Stimulated activated CD4-positive, alpha-beta T cell treated with anti-CD3 and anti-CD28 coated beads, Interleukin-2, amount 100 ng/mL, for 24 hours (primary cell): ENCODE results near the gene SPOPL.
"Not testable (repeated sequence)": the region's sequence is repeated elsewhere in the genome, so short reads cannot be mapped to it uniquely, and the experiment has no call there.

Experiments
- DNase-seq, 2 donors: peaks; one replicate each; pipeline ENCODE4 v3.0.0-alpha.2; 2020

Gene SPOPL

DNA sequence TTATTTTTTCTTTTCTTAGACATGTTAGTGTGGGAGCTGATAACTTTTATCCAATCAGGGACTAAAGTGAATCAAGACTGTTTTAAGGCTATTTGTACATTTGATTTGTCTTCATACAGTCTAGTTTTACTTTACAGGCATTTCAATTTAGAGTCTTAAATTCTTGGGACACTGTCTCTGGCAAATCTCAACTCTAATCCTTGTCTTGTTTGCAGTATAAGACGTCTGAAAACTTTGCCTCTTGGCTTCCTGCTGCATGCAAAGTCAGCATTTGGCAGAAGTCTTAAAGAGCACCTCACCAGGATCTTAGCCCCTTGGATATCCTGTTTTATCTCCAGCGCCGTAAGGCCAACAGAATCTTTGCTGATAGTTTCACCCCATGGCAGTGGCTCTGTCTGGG is 30.3 kb downstream of the SPOPL start:
- no peak for DNase-seq

DNA sequence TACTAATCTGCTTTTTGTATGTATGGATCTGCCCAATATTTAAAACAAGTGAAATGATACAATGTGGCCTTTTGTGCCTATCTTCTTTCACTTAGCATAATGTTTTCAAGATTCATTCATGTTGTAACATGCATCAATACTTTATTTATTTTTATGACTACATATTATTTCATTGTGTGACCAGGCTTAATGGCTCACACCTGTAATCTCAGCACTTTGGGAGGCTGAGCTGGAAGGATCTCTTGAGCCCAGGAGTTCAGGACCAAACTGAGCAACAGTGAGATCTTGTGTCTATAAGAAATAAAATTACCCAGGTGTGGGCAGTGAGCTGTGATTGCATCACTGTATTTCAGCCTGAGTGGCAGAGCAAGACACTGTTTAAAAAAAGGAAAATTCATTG is 33.2 kb downstream of the SPOPL start:
- no peak for DNase-seq

DNA sequence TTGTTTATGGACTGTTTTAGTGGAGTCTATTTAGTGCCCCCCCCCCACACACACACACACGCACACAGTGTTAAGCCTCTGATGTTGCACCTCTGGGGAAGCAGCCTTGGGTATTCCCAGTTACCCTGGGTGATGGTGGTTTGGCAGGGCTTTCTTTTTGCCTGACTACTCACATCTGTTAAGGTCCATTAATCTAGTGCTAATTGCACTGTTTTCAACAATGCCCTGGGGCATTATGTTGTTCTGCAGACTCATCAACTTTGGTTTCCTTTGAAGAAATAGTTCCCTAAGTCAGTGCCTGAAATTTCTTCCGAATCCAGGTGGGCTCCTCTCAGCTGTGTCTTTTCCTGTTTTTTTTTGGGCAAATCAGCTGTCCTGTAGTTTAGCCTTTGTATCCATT is 34.7 kb downstream of the SPOPL start:
- DNase-seq = no peak

DNA sequence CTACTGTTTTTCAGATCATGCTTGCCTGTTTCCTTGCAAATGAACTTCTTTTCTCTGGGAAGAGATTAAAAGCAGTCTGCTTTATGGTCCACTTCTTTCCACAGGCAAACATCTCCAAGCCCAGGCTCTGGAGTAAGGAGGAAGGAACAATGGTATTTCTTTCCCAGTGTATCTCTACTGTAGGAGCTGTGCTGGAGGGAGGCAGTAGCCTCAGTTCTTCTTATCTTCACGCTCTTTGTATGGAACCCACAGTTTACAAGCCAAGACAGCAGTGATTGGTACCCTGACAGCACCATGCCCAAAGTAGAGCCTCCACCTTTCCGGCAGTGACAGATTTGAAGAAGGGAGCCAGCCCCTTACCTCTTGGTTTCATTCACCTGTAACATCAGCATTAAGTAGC is 35.2 kb downstream of the SPOPL start:
- no peak for DNase-seq

DNA sequence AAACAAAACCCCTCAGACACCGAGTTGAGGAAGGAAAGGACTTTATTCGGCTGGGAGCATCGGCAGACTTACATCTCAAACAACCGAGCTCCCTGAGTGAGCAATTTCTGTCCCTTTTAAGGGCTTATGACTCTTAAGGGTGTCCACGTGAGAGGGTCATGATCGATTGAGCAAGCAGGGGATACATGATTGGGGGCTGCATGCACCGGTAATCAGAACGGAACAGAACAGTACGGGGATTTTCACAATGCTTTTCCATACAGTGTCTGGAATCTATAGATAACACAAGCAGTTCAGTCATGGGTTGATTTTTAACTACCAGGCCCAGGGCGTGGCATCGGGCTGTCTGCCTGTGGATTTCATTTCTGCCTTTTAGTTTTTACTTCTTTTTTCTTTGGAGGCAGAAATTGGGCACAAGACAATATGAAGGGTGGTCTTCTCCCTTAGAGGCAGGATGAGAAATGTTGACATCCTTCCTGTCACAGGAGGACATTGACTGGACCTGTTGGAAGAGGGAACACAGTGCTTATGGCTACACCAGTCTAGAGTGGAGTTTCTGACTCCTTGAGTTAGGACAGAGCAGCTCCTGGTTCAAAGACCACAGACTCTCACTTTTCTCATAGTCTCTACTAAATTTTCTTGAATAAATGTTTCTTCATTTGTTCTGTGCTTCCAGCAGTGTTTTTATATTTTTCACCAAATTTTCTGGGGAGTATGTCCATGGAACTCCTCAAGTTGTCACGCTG is 35.8 kb downstream of the SPOPL start:
- DNase-seq = no peak

DNA sequence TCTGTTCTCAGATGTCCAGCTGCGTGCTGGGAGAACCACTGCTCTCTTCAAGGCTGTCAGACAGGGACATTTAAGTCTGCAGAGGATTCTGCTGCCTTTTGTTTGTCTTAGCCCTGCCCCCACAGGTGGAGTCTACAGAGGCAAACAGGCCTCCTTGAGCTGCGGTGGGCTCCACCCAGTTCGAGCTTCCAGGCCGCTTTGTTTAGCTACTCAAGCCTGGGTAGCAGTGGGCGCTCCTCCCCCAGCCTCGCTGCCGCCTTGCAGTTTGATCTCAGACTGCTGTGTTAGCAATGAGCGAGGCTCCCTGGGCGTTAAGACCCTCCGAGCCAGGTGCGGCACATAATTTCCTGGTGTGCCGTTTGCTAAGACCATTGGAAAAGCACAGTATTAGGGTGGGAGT is 42.6 kb downstream of the SPOPL start:
- DNase-seq = not testable (repeated sequence)

DNA sequence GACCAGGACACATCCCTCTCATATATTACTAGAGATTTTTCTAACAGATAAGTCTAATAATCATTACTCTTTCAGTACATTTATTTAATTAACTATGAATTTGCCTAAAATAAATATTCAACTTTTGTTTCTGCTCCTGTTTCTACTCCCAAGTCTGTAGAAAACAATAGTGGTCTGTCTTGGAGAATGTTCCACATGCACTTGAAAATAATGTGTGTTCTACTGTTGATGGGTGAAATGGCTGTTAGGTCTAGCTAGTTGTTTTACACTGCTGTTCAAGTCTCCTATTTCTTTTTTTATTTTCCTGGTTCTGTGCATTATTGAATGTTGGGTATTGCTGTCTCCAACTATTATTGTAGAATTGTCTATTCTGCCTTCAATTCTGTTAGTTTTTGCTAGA is 47.2 kb downstream of the SPOPL start:
- DNase-seq = no peak

DNA sequence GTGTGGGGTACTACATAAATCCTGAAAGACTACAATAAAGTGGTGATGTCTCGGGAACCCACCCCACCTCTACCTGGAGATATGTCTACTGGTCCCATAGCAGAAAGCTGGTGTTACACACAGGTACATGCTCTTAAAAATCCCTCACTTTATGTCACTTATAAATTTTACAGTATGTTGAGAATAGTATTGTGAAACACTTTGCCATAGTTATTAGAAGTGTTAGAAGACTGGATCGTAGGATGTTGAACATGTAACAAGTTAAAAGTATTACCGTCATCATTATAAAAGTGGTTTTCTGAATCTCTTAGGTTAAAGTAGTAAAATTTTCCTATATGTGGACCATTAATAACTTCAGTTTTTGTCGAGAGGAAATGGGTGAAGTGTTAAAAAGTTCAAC is 48.6 kb downstream of the SPOPL start:
- no peak for DNase-seq

DNA sequence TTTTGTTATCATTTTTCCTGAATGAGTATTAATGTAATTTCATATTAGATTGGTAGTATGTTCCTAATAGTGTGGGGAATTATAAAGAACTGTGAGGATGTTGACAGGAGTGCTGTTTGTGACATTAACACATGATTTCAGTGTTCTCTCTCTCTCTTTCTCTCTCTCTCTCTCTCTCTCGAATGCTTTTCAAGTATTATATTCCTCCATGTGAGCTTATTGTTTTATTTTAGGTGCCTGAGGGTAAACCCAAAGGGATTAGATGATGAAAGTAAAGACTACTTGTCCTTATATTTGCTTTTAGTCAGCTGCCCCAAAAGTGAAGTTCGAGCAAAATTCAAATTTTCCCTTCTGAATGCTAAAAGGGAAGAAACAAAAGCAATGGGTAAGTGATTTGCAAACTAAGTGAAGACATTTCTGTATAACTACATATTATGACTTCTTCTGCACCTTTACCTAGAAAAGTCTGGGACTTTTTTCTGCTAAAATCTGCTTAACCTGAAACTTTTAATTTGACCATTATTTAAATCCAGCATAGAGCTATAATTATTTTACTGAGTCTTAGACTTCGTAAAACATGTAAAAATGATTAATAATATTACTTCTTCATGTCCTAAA is 49.2 kb downstream of the SPOPL start:
- no peak for DNase-seq

DNA sequence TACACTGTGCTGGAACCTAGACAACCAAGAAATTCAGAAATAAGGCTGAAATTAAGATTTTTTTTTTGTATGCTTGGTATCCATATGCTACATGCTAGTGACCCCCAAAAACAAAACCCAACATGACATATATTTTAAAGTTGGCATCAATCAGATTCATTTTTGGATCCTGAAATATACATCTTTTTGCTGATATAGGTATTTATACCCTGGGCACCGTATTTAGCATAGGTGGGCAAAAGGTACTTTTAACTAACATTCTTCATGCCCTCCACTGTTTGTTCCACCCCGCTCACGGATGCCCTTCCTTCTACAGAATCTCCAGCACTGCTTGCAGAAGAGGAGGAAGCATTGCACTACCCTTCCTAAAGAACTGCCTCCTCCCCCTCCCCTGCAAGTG is 52.6 kb downstream of the SPOPL start:
- DNase-seq = no peak

DNA sequence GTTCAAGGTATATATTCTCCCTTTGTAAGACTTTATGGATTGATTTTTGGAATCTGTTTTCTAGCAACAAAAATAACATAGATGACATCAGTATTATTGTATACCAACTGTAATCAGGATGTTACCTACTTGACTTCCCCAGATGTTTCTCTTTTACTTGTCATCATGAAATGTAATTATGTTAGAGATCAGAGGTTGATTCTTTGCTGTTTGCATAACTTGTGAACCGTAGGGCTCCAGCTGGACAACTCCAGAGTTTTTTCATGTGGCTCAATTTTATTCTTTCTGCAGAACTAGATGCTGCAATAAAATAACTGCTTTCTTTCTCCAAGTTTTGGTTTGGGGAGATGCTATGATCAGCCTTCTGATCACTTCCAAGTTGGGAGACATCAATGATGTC is 58.1 kb downstream of the SPOPL start:
- DNase-seq = no peak

DNA sequence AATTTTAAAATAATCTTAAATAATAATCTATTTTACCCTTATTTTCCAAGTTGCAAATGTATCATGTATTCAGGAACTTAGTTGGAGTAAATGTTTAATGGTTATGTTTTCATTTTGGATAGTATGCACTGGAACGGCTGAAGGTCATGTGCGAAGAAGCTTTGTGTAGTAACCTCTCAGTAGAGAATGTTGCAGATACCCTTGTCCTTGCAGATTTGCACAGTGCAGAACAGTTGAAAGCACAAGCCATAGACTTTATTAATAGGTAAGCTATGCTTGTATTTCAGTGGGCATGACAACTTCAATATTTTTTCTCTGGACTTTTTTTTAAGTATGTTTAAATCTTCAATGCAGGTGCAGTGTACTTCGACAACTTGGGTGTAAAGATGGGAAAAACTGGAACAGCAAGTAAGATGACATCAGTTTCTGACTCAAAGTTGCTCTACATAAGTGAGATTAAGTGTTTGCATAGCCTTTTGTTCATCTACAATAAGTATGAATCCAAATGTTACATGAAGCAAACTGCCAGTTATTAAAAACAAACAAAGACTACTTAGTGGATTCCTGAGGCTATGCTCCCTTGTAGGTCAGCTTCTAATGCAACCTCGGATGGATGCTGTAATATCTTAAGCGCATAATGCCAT is 63.1 kb downstream of the SPOPL start:
- no peak for DNase-seq

DNA sequence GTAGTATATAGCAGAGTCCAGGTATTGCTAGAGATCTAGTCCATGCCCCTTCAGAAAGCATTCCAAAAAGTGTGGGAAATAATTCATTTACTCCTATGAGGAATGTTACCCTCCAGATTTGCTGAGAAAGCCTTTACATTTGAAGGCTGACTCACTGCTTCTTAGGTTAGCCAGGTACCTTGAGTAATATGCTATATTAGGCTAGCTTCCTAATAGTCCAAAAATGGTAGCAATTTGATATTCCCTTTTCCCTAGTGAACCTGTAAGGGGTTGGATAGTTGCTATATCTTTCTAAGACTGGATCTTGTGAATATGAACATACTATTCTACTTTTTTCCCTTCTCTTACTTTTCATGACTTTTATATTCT is 63.6 kb downstream of the SPOPL start:
- no peak for DNase-seq

DNA sequence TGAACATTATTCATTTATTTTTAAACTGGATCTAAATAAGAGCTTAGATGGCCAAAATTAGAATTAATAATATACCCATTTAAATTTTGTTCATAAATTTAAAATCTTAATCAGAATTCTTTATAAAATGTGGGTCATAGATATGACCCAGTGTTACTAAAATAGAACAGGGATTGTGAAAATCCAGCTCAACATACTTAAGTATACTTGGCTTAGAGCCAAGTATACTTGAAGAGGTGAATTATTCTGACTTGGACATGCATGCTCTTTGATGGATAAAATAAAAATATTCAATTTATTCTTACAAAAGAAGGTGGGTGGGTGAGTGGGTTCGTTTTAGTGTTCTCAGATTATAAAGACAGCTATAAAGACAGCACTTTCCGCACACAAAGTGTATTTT is 70.7 kb downstream of the SPOPL start:
- no peak for DNase-seq

DNA sequence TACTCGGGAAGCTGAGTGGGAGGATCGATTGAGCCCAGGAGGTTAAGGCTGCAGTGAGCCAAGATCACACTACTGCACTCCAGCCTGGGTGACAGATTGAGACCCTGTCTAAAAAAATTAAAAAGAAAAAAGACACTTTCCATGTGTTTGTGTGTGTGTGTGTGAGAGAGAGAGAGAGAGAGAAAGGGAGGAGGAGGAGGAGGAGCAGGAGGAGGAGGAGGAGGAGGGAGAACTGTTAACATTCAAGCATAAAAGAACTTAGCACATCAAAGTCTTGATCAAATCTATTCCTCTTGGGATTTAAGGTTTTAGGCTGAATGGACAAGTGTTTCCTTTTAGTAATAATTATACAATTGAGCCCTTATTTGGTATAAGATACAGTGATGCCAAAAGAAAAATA is 75.5 kb downstream of the SPOPL start:
- no peak for DNase-seq

DNA sequence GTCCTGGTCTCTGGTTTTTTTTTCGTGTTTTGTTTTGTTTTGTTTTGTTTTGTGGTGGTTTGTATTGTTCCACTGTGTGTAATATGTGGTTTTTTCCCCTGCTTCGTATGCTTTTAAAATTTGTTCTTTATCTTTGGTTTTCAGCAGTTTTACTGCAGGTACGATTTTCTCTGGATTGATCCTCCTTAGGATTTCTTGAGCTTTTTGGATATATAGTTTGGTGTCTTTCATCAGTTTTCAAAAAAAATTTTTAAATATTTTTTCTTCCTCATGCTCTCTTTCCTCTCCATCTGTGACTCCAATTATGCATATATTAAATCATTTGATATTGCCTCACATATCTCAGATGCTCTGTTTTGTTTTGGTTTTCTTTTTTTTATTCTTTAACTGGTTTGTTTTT is 78.0 kb downstream of the SPOPL start:
- no peak for DNase-seq

DNA sequence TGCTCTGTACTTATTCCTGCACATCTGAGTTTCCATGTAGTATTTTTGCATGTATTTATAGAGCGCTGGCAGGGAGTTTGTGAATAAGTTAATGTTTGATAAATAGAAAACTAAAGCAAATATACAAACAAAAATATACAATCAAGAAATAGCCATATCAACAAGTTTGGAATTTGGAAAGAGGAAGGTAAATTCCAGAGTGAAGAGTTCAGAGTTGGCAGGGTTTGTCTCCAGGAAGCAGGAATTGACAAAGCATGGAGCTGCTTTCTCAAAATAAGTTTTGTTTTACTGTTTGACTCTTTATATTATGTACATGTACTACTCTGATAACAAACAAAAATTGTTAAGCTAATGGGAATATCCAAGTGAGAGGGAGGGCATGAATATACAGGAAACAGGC is 80.3 kb downstream of the SPOPL start:
- DNase-seq = no peak

DNA sequence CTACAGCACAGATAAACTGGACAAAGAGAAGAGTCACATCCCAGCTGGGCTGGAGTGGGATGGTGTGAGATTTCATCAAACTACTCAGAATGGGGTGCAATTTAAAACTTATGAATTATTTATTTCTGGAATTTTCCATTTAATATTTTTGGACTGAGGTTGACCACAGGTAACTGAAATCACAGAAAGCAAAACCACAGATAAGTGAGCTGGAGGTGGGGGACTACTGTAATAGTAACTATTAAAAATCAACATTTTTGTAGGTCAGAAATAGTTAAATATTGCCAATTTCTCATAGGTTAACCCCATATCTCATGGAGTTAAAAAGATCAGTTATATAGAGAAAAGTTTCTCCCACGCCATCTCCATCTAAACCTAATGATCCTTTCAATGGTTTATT is 88.1 kb downstream of the SPOPL start:
- no peak for DNase-seq

DNA sequence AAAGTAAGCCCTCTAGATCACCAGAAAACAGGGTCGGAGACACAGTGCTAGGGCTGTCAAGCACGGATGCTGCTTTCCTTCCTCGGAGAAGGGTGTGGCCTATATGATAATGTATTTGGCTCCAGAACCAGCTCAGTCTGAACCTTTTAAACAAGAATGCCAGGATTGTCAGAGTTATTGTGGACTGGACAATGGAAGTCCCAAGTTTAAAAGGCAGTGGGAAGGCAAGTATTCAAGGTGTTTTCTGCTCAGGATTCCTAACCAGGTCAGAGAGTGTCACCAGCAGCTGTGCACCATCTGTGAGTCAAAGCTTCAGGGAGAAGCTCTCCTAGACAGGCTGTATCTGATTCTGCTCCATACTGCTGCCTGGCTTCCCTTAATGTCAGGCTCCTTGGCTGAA is 94.8 kb downstream of the SPOPL start:
- no peak for DNase-seq

DNA sequence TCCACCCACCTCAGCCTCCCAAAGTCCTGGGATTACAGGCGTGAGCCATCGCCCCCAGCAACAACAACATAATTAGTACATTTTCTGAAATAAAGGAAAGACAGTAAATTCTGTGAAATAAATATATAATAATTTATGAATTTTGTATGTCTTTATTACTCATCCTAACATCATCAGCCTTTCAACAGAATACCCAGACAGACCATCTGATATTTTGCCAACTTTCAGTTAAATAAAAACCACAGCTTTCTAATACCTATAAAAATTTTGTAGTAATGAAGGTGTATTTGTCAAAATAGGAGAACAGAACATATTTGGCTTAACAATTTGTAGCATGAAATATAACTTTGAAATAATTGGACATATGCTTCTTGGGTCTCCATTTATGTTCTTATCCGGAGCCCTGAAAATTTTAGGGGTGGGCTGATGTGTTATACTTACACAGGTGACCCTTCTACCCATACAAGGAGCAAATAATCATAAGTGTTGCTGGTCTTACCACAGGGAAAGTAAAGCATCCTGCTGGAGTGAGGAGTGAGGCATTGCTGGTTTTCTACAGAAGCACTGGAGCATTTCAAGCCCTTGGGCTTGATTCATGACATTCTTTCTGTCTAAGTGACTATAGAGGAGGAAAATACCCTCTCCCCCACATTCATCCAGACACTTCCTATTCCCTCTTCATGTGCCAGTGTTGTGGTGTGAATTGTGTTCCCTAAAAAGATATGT is 99.3 kb downstream of the SPOPL start:
- DNase-seq = no peak

DNA sequence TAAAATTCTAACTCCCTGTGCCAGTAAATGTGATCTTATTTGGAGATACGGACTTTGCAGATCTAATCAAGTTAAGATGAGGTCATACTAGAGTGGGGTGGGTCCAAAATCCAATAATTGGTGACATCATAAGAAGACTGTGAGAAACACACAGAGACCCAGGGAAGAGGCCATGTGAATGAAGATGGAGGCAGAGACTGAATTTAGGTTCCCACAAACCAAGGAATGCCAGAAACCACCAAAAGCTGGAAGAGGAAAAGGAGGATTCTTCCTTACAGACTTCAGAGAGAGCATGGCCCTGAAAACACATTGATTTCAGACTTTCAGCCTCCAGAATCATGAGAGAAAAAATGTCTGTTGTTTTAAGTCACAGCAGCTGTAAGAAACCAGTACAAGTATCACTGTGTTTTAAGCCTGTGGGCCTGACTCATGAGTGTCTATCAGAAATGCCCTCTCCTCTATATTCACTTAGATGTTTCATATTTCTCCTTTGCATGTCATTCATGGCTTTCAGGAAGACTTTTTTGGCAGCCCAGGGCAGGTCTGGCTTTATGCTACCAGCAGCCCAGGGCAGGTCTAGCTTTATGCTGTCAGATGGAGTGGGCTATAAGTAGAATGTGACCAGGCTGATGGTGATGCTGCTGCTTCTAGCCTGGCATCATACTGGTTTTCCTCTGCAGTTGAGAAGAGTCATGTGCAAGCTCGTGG is 100.0 kb downstream of the SPOPL start:
- DNase-seq = no peak

DNA sequence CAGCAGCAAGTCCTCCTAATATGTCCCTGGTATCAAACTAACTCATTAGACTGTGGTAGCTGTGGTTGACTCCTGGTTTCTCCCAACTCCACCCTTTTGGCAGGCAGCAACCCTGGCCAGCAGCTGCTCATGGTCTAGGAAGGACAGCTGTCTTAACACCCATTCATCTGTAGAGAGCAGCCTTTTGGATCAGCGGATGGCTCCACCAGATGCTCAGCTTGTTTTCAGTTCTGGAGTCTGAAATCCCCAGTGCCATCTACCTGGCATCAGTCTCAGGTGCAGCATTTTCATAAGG is 100.5 kb downstream of the SPOPL start:
- DNase-seq = no peak

DNA sequence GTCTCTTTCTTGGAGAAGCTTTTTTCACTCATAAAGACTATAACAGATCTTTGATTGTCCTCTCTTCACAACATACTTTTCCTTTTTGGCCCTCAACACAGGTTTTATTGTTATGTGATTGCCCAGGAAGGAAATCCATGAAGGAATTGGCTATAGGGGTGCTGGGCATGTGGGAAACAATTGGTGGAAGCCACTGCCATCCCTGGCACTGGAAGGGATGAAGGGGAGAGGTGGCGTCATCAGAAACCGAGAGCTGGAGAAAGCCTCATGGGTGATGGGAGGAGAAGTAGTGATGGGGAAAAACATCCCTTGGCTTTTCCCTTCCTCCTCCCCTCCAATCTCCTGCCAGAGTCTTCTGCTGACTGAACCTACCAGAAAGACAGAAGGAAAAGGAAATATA is 106.2 kb downstream of the SPOPL start:
- DNase-seq = no peak

DNA sequence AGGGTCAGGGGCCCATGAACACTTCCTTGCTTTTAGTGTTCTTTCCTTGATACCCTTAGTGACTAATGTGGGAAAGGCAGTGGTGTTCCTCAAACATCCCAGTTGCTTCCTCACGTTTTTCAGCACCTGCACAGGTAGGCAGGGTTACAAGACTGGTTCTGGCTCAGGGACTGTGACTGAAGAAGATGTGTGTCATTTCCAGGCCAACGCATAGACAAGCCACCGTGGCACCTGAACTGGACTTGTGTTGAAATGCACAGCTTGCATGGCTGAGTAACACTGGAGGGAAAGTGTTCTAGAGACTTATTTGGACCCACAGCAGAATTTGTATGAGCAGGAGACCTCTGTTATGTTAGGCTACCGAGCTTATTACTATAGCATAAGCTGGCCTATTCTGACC is 107.9 kb downstream of the SPOPL start:
- DNase-seq = no peak
